IMR-90 (cell line): ENCODE data around the gene ULBP2. TPM values are rescaled to one million over a fixed set of nuclear protein-coding genes. Genes with fewer than 3 reads are reported as not detected.
"Not testable (repeated sequence)": the region's sequence is repeated elsewhere in the genome, so short reads cannot be mapped to it uniquely, and the experiment has no call there.

Experiments used
- ATAC-seq: fragments of 200-7000 bp; cut with Tn5 transposase; 2 replicates; pipeline ENCODE4 v1.9.1; 2020; ENCODE audit warnings: low read depth, mild to moderate bottlenecking, moderate library complexity
- BruUV-seq: library from RNA; stranded (reverse); fragments of 400-500 nt; replicated peaks from 2 replicates; lab custom pipeline; 2021; lab: Mats Ljungman, UMichigan
- CTCF ChIA-PET: fragments of 300-600 bp; formaldehyde crosslinking; extraction: SDS; loops from one replicate; lab custom pipeline; 2021; ENCODE audit warnings: antibody characterized with exemption; lab: Yijun Ruan, JAX
- POLR2A ChIA-PET: fragments of 300-600 bp; sonication (Branson Sonifier 250); formaldehyde crosslinking; loops from one replicate; lab custom pipeline; 2022; ENCODE audit warnings: antibody characterized with exemption; ENCODE audit not compliant: unreplicated experiment; lab: Charles Lee
- DNase-seq: peaks from one replicate; pipeline ENCODE4 v3.0.0; 2013
- H2AFZ ChIP-seq: replicated peaks from 2 replicates; pipeline ENCODE3; 2013; ENCODE audit warnings: low read length, mild to moderate bottlenecking; ENCODE audit not compliant: poor library complexity
- H2AK5ac ChIP-seq: 2 replicates; pipeline ENCODE4 v1.6.1; 2013; ENCODE audit warnings: low read depth, low read length, inconsistent platforms
- H2AK9ac ChIP-seq: replicated peaks from 2 replicates; pipeline ENCODE3; 2013; ENCODE audit warnings: mild to moderate bottlenecking, low read depth, low read length, moderate library complexity; ENCODE audit not compliant: poor library complexity
- H2BK120ac ChIP-seq: 2 replicates; pipeline ENCODE4 v1.6.1; 2013; ENCODE audit warnings: low read depth, low read length, inconsistent platforms
- H2BK15ac ChIP-seq: 3 replicates; pipeline ENCODE4 v1.6.1; 2013; ENCODE audit warnings: low read depth, low read length, inconsistent platforms
- H2BK20ac ChIP-seq: 2 replicates; pipeline ENCODE4 v1.6.1; 2013; ENCODE audit warnings: low read depth, mild to moderate bottlenecking, inconsistent platforms, low read length, moderate library complexity
- H2BK5ac ChIP-seq: 2 replicates; pipeline ENCODE4 v1.6.1; 2013; ENCODE audit warnings: mild to moderate bottlenecking, low read depth, low read length, inconsistent platforms; ENCODE audit not compliant: poor library complexity, severe bottlenecking
- H3K14ac ChIP-seq: replicated peaks from 2 replicates; pipeline ENCODE4 v1.6.1; 2013; ENCODE audit warnings: low read depth, low read length, inconsistent platforms
- H3K18ac ChIP-seq: 2 replicates; pipeline ENCODE4 v1.6.1; 2013; ENCODE audit warnings: low read depth, low read length, control low read depth
- H3K23ac ChIP-seq: 2 replicates; pipeline ENCODE4 v1.6.1; 2013; ENCODE audit warnings: low read depth, low read length, inconsistent platforms
- H3K27ac ChIP-seq: 2 replicates; pipeline ENCODE4 v1.5.1; 2013; ENCODE audit warnings: mild to moderate bottlenecking, control low read depth, low read length; ENCODE audit not compliant: insufficient read depth
- H3K27me3 ChIP-seq: 2 replicates; pipeline ENCODE4 v1.6.1; 2013; ENCODE audit warnings: low read length; ENCODE audit not compliant: control insufficient read depth, insufficient read depth
- H3K36me3 ChIP-seq: 2 replicates; pipeline ENCODE4 v1.6.1; 2013; ENCODE audit warnings: low read length, mixed read lengths; ENCODE audit not compliant: control insufficient read depth, insufficient read depth
- H3K4ac ChIP-seq: 2 replicates; pipeline ENCODE4 v1.6.1; 2013; ENCODE audit warnings: low read depth, low read length, inconsistent platforms
- H3K4me1 ChIP-seq: 2 replicates; pipeline ENCODE4 v1.6.1; 2013; ENCODE audit warnings: low read length, mixed read lengths; ENCODE audit not compliant: control insufficient read depth, insufficient read depth
- H3K4me2 ChIP-seq: 2 replicates; pipeline ENCODE4 v1.6.1; 2013; ENCODE audit warnings: low read depth, mild to moderate bottlenecking, control low read depth, low read length, moderate library complexity
- H3K4me3 ChIP-seq: 2 replicates; pipeline ENCODE4 v1.5.1; 2013; ENCODE audit warnings: low read depth, mild to moderate bottlenecking, control low read depth, low read length, moderate library complexity; ENCODE audit not compliant: insufficient read depth
- H3K56ac ChIP-seq: 2 replicates; pipeline ENCODE4 v1.6.1; 2013; ENCODE audit warnings: low read length, inconsistent platforms; ENCODE audit not compliant: insufficient read depth; ENCODE audit errors: extremely low read depth
- H3K79me1 ChIP-seq, 2 experiments: 2 replicates each; pipeline ENCODE4 v1.6.1; 2013; ENCODE audit warnings: low read length in 2 of 2, inconsistent platforms in 1 of 2, low read depth in 1 of 2
- H3K9ac ChIP-seq: 2 replicates; pipeline ENCODE4 v1.6.1; 2013; ENCODE audit warnings: low read depth, low read length, control low read depth
- H3K9me1 ChIP-seq: 2 replicates; pipeline ENCODE4 v1.6.1; 2013; ENCODE audit warnings: low read length, inconsistent platforms; ENCODE audit not compliant: insufficient read depth
- H3K9me3 ChIP-seq: 2 replicates; pipeline ENCODE4 v1.6.1; 2013; ENCODE audit warnings: low read length; ENCODE audit not compliant: control insufficient read depth, insufficient read depth
- H4K20me1 ChIP-seq: 2 replicates; pipeline ENCODE4 v1.6.1; 2013; ENCODE audit warnings: low read length, inconsistent platforms; ENCODE audit not compliant: insufficient read depth
- H4K5ac ChIP-seq: 2 replicates; pipeline ENCODE4 v1.6.1; 2013; ENCODE audit warnings: mild to moderate bottlenecking, low read depth, low read length, control low read depth
- H4K8ac ChIP-seq, 2 experiments: 2 replicates each; pipeline ENCODE4 v1.6.1; 2013; ENCODE audit warnings: low read depth in 2 of 2, low read length in 2 of 2, control low read depth in 1 of 2, inconsistent platforms in 1 of 2
- H4K91ac ChIP-seq: 2 replicates; pipeline ENCODE4 v1.6.1; 2013; ENCODE audit warnings: low read depth, low read length, inconsistent platforms; ENCODE audit not compliant: insufficient read depth
- WGBS, 2 experiments: methylation state at CpG; one replicate each; pipeline versions ENCODE4 v1.1.5 to v1.1.7; 2013; ENCODE audit warnings: missing lambda C conversion rate in 2 of 2; ENCODE audit not compliant: insufficient read length in 1 of 2; ENCODE audit errors: extremely low coverage in 2 of 2; 5-methylcytosine and 5-hydroxymethylcytosine counted together
- dilution Hi-C: fragments of 300-500 bp; cut with HindIII; formaldehyde crosslinking; loops from one replicate; pipeline ENCODE4 v1.14.3; 2018; ENCODE audit warnings: low sequenced_read_pairs; ENCODE audit not compliant: unreplicated experiment
- in situ Hi-C: fragments of 300-500 bp; cut with MboI; formaldehyde crosslinking; loops from 3 replicates; pipeline ENCODE4 v1.14.3; 2019; ENCODE audit warnings: low sequenced_read_pairs, inconsistent platforms, mixed read lengths
- intact Hi-C: fragments of 100-400 bp; cut with micrococcal nuclease; formaldehyde crosslinking; loops from 2 replicates; pipeline ENCODE4 v1.10.0; 2022
- polyA plus RNA-seq, 3 experiments: library from polyadenylated mRNA; depleted of rRNA; stranded (reverse); fragments of >200 nt; gene quantifications; 2 replicates each; pipeline ENCODE4 v1.2.3, GENCODE V29; 2012; ENCODE audit warnings: low replicate concordance in 1 of 3
- total RNA-seq: library from RNA; depleted of rRNA; stranded (reverse); fragments of >200 nt; gene quantifications from 2 replicates; pipeline ENCODE4 v1.2.3, GENCODE V29; 2012

Gene ULBP2
- total and polyA plus RNA-seq, 2 of the 4 experiments (the other 2 are of a cell fraction): 7.9 to 16.2 TPM

DNA sequence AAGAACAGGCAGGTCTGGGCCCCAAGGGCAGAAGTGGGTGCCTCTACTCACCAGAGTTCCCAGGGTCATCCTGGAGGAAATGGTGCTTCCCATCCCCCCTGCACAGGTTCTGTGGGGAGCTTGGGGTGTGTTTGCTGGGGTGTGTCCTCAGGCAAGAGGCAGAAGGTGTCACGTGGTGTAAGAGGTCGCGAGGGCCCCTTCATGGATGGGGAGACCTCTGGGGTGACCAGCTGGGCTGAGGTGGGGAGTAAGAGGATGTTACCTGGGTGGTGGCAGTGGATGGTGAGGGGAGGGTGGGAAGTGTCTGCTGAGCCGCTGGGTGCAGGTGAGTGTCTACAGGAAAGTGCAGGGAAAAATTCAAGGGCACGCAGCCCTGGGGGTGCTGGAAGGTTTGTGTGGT, 19.7 kb upstream of the ULBP2 start:
- H2BK120ac ChIP-seq, H2AK5ac ChIP-seq, intact Hi-C loops, H2BK15ac ChIP-seq, H2BK5ac ChIP-seq, DNase-seq, CTCF ChIA-PET, H3K9ac ChIP-seq, ATAC-seq, H3K18ac ChIP-seq, H3K9me3 ChIP-seq, H4K91ac ChIP-seq, POLR2A ChIA-PET, H3K14ac ChIP-seq, H3K36me3 ChIP-seq, H3K79me1 ChIP-seq, H4K8ac ChIP-seq, H3K23ac ChIP-seq, BruUV-seq, H4K5ac ChIP-seq, H2AK9ac ChIP-seq, H3K4me1 ChIP-seq, H3K4ac ChIP-seq, dilution Hi-C loops, H3K4me3 ChIP-seq, H3K27me3 ChIP-seq, H4K20me1 ChIP-seq, H3K9me1 ChIP-seq, H2BK20ac ChIP-seq, H3K27ac ChIP-seq, H3K56ac ChIP-seq: not testable (repeated sequence)
- in situ Hi-C loops: loop anchor here (5.0 to 10.0 kb wide), 4 partner anchors 55 to 377 kb away; partner anchors contain the start of gene PPIL4
- Histone ChIP-seq H3K4me2 (peak overlapping the region; percentile 81; the same call in 1 of the 2 replicates), H2AFZ (peak overlapping the region; percentile 98)
- WGBS, 2 experiments: 0% methylated on average over 1 of the region's 5 CpGs; no CpG with 5 or more reads in 1 of the 2 experiments
